ENCODE measurements around the gene FAF1. TPM values are rescaled to one million over a fixed set of nuclear protein-coding genes. Genes with fewer than 3 reads are reported as not detected.

The FAF1 gene
- total and polyA plus RNA-seq, 2 of the 8 experiments (the other 6 are each of a cell fraction or from before 2014, with no cell fraction given) = 10.8 to 65.9 TPM

- TF ChIP-seq CHD7 (IDR thresholded peaks at IDR 0.05; ENCODE audit: insufficient replicate concordance, low read length) (no peak), EGR1 (IDR thresholded peaks at IDR 0.05; ENCODE audit: borderline replicate concordance, low read depth, low read length) (no peak), CHD1 (IDR thresholded peaks at IDR 0.05; ENCODE audit: low read depth, low read length) (no peak), RFX5 (IDR thresholded peaks at IDR 0.05; ENCODE audit: borderline replicate concordance, low read depth, low read length) (no peak), GTF2F1 (IDR thresholded peaks at IDR 0.05; ENCODE audit: borderline replicate concordance, low read depth, low read length) (no peak), CTBP2 (IDR thresholded peaks at IDR 0.05; ENCODE audit: borderline replicate concordance, insufficient read depth, insufficient read length, low read length) (no peak), BRCA1 (IDR thresholded peaks at IDR 0.05; ENCODE audit: low read depth, low read length) (no peak), POU5F1 (IDR thresholded peaks at IDR 0.05; ENCODE audit: low read depth, low read length) (no peak), POLR2A (IDR thresholded peaks at IDR 0.05; ENCODE audit: control extremely low read depth in 1 of 2, low read depth in 2 of 2, low read length in 2 of 2) (no peak)
Observed at GRCh38 chr1:50488356-50488755, 471.7 kb downstream of the FAF1 start (continued).

Data from H1 (cell line).